Astrocyte (in vitro differentiated cells and primary cell): Measurements from ENCODE around the gene TCF3. TPM values are rescaled to one million over a fixed set of nuclear protein-coding genes. Genes with fewer than 3 reads are reported as not detected.

Source experiments
- DNase-seq: peaks from one replicate; pipeline ENCODE4 v3.0.0-alpha.2; 2010; ENCODE audit warnings: low read depth
- FAIRE-seq: peaks from 2 replicates; lab custom pipeline; 2011; peaks lifted over from hg19 to GRCh38; lab: Jason Lieb, UNC
- H2AFZ ChIP-seq: 2 replicates; pipeline ENCODE4 v1.6.0; 2012; ENCODE audit warnings: low read depth, low read length, inconsistent platforms
- H3K27ac ChIP-seq: 2 replicates; pipeline ENCODE4 v1.5.1; 2011; ENCODE audit warnings: low read depth, low read length, inconsistent platforms
- H3K27me3 ChIP-seq: 2 replicates; pipeline ENCODE4 v1.6.0; 2011; ENCODE audit warnings: low read length, inconsistent platforms; ENCODE audit not compliant: insufficient read depth
- H3K36me3 ChIP-seq: 2 replicates; pipeline ENCODE4 v1.5.1; 2011; ENCODE audit warnings: low read length, inconsistent platforms; ENCODE audit not compliant: insufficient read depth
- H3K4me1 ChIP-seq: 2 replicates; pipeline ENCODE4 v1.5.1; 2011; ENCODE audit warnings: low read length, inconsistent platforms; ENCODE audit not compliant: insufficient read depth
- H3K4me2 ChIP-seq: 2 replicates; pipeline ENCODE4 v1.6.0; 2012; ENCODE audit warnings: low read length, inconsistent platforms
- H3K4me3 ChIP-seq: 2 replicates; pipeline ENCODE4 v1.5.1; 2011; ENCODE audit warnings: low read depth, mild to moderate bottlenecking, low read length, inconsistent platforms; ENCODE audit not compliant: insufficient read depth
- H3K79me2 ChIP-seq: 2 replicates; pipeline ENCODE4 v1.6.0; 2012; ENCODE audit warnings: mild to moderate bottlenecking, low read length, inconsistent platforms; ENCODE audit not compliant: insufficient read depth
- H3K9ac ChIP-seq: 2 replicates; pipeline ENCODE4 v1.6.0; 2012; ENCODE audit warnings: mild to moderate bottlenecking, low read length, inconsistent platforms
- H3K9me3 ChIP-seq: 2 replicates; pipeline ENCODE4 v1.5.1; 2012; ENCODE audit warnings: low read depth, mild to moderate bottlenecking, low read length, inconsistent platforms; ENCODE audit not compliant: insufficient read depth
- H4K20me1 ChIP-seq: 2 replicates; pipeline ENCODE4 v1.6.0; 2012; ENCODE audit warnings: low read length, inconsistent platforms; ENCODE audit not compliant: insufficient read depth
- H3K27ac Mint-ChIP-seq: one replicate; pipeline ENCODE4 v1.8.0; 2021; ENCODE audit warnings: mild to moderate bottlenecking, mixed read lengths; ENCODE audit not compliant: unreplicated experiment
- H3K27me3 Mint-ChIP-seq: one replicate; pipeline ENCODE4 v1.8.0; 2021; ENCODE audit warnings: low read depth, mixed read lengths; ENCODE audit not compliant: unreplicated experiment
- H3K36me3 Mint-ChIP-seq: one replicate; pipeline ENCODE4 v1.8.0; 2021; ENCODE audit warnings: low read depth, mixed read lengths; ENCODE audit not compliant: unreplicated experiment
- H3K4me1 Mint-ChIP-seq: one replicate; pipeline ENCODE4 v1.8.0; 2021; ENCODE audit warnings: low read depth, mixed read lengths; ENCODE audit not compliant: unreplicated experiment
- H3K4me3 Mint-ChIP-seq: one replicate; pipeline ENCODE4 v1.8.0; 2021; ENCODE audit warnings: mild to moderate bottlenecking, moderate library complexity, mixed read lengths; ENCODE audit not compliant: unreplicated experiment
- H3K9me3 Mint-ChIP-seq: one replicate; pipeline ENCODE4 v1.8.0; 2021; ENCODE audit warnings: mild to moderate bottlenecking, mixed read lengths; ENCODE audit not compliant: unreplicated experiment
- CTCF ChIP-seq: IDR thresholded peaks from 2 replicates; pipeline ENCODE4 v1.5.1; 2011; ENCODE audit warnings: low read depth, mild to moderate bottlenecking, inconsistent platforms, low read length, moderate library complexity; ENCODE audit not compliant: insufficient read depth
- EZH2 ChIP-seq: IDR thresholded peaks from 2 replicates; pipeline ENCODE4 v1.6.1; 2012; ENCODE audit warnings: mild to moderate bottlenecking, low read length, inconsistent platforms; ENCODE audit not compliant: insufficient read depth
- total RNA-seq: library from RNA; stranded (reverse); gene quantifications from 2 replicates; pipeline ENCODE4 v1.2.1, GENCODE V29; 2021

Gene TCF3
- total RNA-seq, 1 donor from 2014 or later = 173 TPM

DNA sequence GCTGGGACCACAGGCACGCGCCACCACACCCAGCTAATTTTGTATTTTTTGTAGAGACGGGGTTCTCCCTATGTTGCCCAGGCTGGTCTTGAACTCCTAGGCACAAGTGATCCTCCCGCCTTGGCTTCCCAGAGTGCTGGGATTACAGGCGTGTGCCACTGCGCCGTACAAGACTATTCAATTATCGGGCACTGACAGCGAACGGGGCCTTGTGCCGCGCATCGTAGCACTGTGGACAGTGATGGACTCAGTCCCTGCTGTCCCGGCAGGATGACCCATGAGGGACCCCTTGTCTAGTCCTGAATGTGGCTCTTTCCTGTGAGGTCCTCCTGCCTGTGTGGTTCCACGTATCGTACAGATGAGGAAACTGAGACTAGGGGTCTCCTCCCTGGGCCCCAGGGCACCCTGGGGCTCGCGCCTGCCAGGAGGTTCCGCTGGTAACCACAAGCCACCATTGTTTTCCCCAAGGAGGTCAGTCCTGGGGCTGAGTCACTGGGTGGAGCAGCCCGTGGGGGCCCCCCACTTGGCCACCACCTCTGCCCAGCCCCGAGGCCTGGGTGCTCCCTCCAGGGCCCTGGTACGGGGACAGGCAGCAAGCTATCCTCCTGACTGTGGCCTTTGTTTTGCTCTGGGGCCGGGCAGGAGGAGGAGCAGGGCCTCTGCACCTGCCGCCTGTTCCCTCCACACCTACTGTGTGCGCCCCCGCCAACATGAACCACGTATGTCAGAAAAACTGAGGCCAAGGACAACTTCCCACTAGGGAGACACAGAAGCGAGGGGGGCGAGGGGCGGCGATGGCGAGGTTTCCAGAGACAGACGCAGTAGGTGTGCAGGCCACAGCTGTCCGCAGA lies 2.9 kb upstream of the TCF3 start:
- no peak overlapping the region for H3K4me3 ChIP-seq
- Mint-ChIP-seq H3K36me3 (no peaks in the 10 kb centered on the region), H3K4me1 (no peaks in the 10 kb centered on the region), H3K27me3 (peaks cover 15% of the 10 kb centered on the region), H3K4me3 (no peak overlapping the region), H3K9me3 (peaks cover under 1% of the 10 kb centered on the region), H3K27ac (no peak overlapping the region)
- H3K79me2 ChIP-seq = peaks cover 16% of the 10 kb centered on the region
- no peaks in the 10 kb centered on the region for H3K9me3 ChIP-seq
- H3K9ac ChIP-seq = no peak overlapping the region
- TF ChIP-seq CTCF = no peak
- H3K4me1 ChIP-seq = peaks cover 3% of the 10 kb centered on the region
- no peaks in the 10 kb centered on the region for H3K36me3 ChIP-seq
- peaks cover 10% of the 10 kb centered on the region for H4K20me1 ChIP-seq
- no peak for DNase-seq
- no peak overlapping the region for H3K27ac ChIP-seq
- H3K27me3 ChIP-seq = no peaks in the 10 kb centered on the region
- H3K4me2 ChIP-seq = no peak overlapping the region
- FAIRE-seq = no peak
- H2AFZ ChIP-seq = no peak overlapping the region

- Mint-ChIP-seq H3K4me3 (peak overlapping the region; percentile 60), H3K36me3 (no peaks in the 10 kb centered on the region), H3K27me3 (peaks cover 14% of the 10 kb centered on the region), H3K4me1 (no peaks in the 10 kb centered on the region), H3K27ac (no peak overlapping the region), H3K9me3 (no peaks in the 10 kb centered on the region)
- TF ChIP-seq CTCF = no peak
- no peak for TF ChIP-seq EZH2
- Histone ChIP-seq H3K27ac (no peak overlapping the region), H3K9ac (no peak overlapping the region), H3K4me1 (peaks cover 3% of the 10 kb centered on the region), H3K4me3 (no peak overlapping the region), H4K20me1 (peaks cover 21% of the 10 kb centered on the region), H3K36me3 (no peaks in the 10 kb centered on the region), H3K79me2 (peaks cover 26% of the 10 kb centered on the region), H3K27me3 (no peaks in the 10 kb centered on the region), H2AFZ (no peak overlapping the region), H3K9me3 (no peaks in the 10 kb centered on the region), H3K4me2 (no peak overlapping the region)
- FAIRE-seq = no peak
- DNase-seq = no peak
These were observed 1.9 kb upstream of the TCF3 start for GRCh38 chr19:1654178-1654792.

- Mint-ChIP-seq H3K27me3 (peaks cover 9% of the 10 kb centered on the region), H3K4me1 (no peaks in the 10 kb centered on the region), H3K27ac (peak overlapping the region; percentile 89), H3K36me3 (peaks cover 3% of the 10 kb centered on the region), H3K9me3 (no peaks in the 10 kb centered on the region), H3K4me3 (peak overlapping the region; percentile 86)
- Histone ChIP-seq H3K27ac (peak overlapping the region; percentile 79), H3K79me2 (peaks cover 36% of the 10 kb centered on the region), H3K27me3 (no peaks in the 10 kb centered on the region), H2AFZ (peak overlapping the region; percentile 93), H3K4me2 (peak overlapping the region; percentile 91), H3K9ac (peak overlapping the region; percentile 100), H3K9me3 (no peaks in the 10 kb centered on the region), H3K4me3 (peak overlapping the region; percentile 67), H3K4me1 (peaks cover 3% of the 10 kb centered on the region), H3K36me3 (no peaks in the 10 kb centered on the region), H4K20me1 (peaks cover 31% of the 10 kb centered on the region)
- TF ChIP-seq EZH2 (no peak), CTCF (no peak)
- FAIRE-seq (no peak), DNase-seq (no peak)
These were observed 849 bp upstream of the TCF3 start for GRCh38 chr19:1653300-1653628.
